Measurements from ENCODE around the gene TRPM8. TPM values are rescaled to one million over a fixed set of nuclear protein-coding genes. Genes with fewer than 3 reads are reported as not detected.

The TRPM8 gene
- total RNA-seq, 3 donors from 2014 or later (not counting 1 experiment from before 2014, with no cell fraction given), result not detected

DNA sequence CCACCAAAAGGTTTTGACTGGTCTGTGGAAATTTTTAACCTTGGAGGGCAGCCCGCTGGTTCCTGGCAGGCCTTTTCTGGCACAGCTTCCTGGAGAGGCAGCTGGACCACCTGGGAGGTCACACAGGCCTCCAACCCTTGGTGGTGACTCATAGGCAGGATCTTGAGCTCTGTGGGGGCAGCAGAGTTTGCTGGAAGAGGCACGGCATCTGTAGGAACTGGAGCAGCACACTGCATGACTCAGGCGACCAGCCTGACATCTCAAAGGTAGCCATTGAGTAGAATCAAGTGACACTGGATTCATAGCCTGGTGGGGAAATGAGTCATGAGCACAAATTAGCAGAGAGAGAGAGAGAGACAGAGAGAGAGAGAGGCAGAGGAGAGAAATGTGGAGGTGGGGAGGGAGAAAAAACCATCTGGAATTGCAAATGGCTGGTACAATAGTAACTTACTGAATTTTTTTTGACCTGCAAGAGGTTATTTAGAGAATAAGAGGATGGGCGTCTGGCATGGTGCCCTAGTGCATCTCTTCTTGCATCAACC lies 57.4 kb downstream of the TRPM8 start:
- H3K4me3 Mint-ChIP-seq, result no peak overlapping the region
- H3K36me3 Mint-ChIP-seq, result no peaks in the 10 kb centered on the region
- Histone ChIP-seq H3K27me3 (ENCODE audit: control insufficient read depth, insufficient read depth, low read length) (no peaks in the 10 kb centered on the region), H3K9me3 (ENCODE audit: control insufficient read depth, insufficient read depth, low read length) (no peaks in the 10 kb centered on the region), H3K4me3 (ENCODE audit: low read length) (no peak overlapping the region), H3K36me3 (ENCODE audit: control insufficient read depth, insufficient read depth, low read length) (no peaks in the 10 kb centered on the region), H3K27ac (ENCODE audit: low read length) (no peak overlapping the region), H3K4me1 (ENCODE audit: control insufficient read depth, insufficient read depth, low read length) (peaks cover 21% of the 10 kb centered on the region)
- H3K27ac Mint-ChIP-seq, result peak overlapping the region in 1 of 2 donors; percentile 34
- intact Hi-C loops (cut with micrococcal nuclease), result loop anchor here (5.0 to 10.0 kb wide), 2 partner anchors 160 to 313 kb away; no protein-coding TSS in a partner anchor
- peaks cover 25 to 26% of the 10 kb centered on the region in 2 donors for H3K4me1 Mint-ChIP-seq
- WGBS (ENCODE audit: insufficient coverage), result 84% methylated on average over 4 of the region's 4 CpGs
- peaks cover 11 to 20% of the 10 kb centered on the region in 2 donors for H3K27me3 Mint-ChIP-seq (ENCODE audit: low read depth in 2 of 2)
- DNase-seq, result no peak
- H3K9me3 Mint-ChIP-seq, result no peaks in the 10 kb centered on the region
- no peak for ATAC-seq
- TF ChIP-seq, protein P1, sequence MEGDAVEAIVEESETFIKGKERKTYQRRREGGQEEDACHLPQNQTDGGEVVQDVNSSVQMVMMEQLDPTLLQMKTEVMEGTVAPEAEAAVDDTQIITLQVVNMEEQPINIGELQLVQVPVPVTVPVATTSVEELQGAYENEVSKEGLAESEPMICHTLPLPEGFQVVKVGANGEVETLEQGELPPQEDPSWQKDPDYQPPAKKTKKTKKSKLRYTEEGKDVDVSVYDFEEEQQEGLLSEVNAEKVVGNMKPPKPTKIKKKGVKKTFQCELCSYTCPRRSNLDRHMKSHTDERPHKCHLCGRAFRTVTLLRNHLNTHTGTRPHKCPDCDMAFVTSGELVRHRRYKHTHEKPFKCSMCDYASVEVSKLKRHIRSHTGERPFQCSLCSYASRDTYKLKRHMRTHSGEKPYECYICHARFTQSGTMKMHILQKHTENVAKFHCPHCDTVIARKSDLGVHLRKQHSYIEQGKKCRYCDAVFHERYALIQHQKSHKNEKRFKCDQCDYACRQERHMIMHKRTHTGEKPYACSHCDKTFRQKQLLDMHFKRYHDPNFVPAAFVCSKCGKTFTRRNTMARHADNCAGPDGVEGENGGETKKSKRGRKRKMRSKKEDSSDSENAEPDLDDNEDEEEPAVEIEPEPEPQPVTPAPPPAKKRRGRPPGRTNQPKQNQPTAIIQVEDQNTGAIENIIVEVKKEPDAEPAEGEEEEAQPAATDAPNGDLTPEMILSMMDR (IDR thresholded peaks at IDR 0.05), result no peak

DNA sequence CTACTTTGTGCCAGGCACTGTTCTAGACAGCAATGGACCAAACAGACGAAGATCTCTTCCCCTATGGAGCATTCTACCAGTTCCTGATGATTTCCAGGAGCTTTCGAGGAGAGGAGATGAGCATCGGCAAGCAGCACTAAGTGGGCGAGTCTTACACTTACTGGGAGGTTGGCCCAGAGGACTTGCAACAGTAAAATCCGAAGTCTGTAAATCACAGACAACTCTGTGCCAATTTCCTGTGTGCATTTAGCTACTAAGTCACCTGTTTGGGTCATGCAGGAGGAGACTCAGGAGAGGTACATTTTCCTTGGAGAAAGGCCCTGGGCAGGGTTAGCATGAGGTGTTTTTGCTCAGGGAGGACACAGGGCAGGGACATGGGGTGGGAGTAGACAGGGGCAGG lies 58.9 kb downstream of the TRPM8 start:
- TF ChIP-seq, protein P1 (IDR thresholded peaks at IDR 0.05), result no peak
- ATAC-seq, result no peak
- H3K9me3 Mint-ChIP-seq, result no peaks in the 10 kb centered on the region
- H3K9me3 ChIP-seq (ENCODE audit: control insufficient read depth, insufficient read depth, low read length), result no peaks in the 10 kb centered on the region
- no peak overlapping the region for H3K4me3 ChIP-seq (ENCODE audit: low read length)
- peaks cover 26 to 27% of the 10 kb centered on the region in 2 donors for H3K4me1 Mint-ChIP-seq
- H3K27me3 ChIP-seq (ENCODE audit: control insufficient read depth, insufficient read depth, low read length), result no peaks in the 10 kb centered on the region
- peaks cover 6 to 15% of the 10 kb centered on the region in 2 donors for H3K27me3 Mint-ChIP-seq (ENCODE audit: low read depth in 2 of 2)
- peaks cover 21% of the 10 kb centered on the region for H3K4me1 ChIP-seq (ENCODE audit: control insufficient read depth, insufficient read depth, low read length)
- no peak for DNase-seq
- no peak overlapping the region for H3K27ac ChIP-seq (ENCODE audit: low read length)
- H3K4me3 Mint-ChIP-seq, result no peak overlapping the region
- no peaks in the 10 kb centered on the region for H3K36me3 ChIP-seq (ENCODE audit: control insufficient read depth, insufficient read depth, low read length)
- H3K36me3 Mint-ChIP-seq, result no peaks in the 10 kb centered on the region
- 84% methylated on average over 5 of the region's 5 CpGs for WGBS (ENCODE audit: insufficient coverage)
- intact Hi-C loops (cut with micrococcal nuclease), result loop anchor here (1.0 to 10.0 kb wide), 5 partner anchors 125 to 569 kb away; no protein-coding TSS in a partner anchor
- no peak overlapping the region for H3K27ac Mint-ChIP-seq

DNA sequence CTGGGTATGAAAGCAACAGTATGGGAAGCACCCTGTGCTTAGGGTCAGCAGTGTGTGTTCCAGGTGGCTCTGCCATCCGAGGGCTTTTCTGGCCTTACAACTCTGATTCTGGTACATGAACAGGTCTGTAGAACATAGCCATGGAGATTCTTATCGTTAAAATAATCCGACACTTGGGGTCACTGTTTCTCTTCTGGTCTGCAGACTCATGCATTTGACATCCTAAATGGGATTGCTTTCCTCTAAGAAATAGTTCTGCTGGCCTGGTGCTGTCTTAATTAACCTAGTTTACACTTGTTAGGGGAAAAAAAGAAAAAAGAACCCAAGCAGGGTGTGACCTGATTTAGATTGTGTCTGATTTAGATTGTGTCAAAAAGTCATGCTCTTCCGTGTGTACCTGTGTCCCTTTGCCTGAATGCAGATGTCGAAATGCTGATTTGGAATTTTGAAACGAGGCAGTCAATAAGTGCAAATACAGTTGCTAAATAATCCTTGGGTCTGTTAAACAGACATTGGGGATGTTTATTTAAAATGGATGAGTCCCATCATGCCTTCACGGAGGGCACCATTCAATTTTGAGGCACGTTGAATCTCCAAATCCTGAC lies 59.6 kb downstream of the TRPM8 start:
- 39% methylated on average over 8 of the region's 8 CpGs for WGBS (ENCODE audit: insufficient coverage)

More for the DNA sequence above, 59.6 kb downstream of the TRPM8 start:
- no peaks in the 10 kb centered on the region for H3K36me3 ChIP-seq (ENCODE audit: control insufficient read depth, insufficient read depth, low read length)
- H3K27ac Mint-ChIP-seq, result peak overlapping the region; percentile 36 to 67
- peaks cover 21% of the 10 kb centered on the region for H3K4me1 ChIP-seq (ENCODE audit: control insufficient read depth, insufficient read depth, low read length)
- intact Hi-C loops (cut with micrococcal nuclease), result loop anchor here (1.0 to 10.0 kb wide), 5 partner anchors 124 to 569 kb away; no protein-coding TSS in a partner anchor
- peaks cover 0 to 9% of the 10 kb centered on the region in 2 donors for H3K27me3 Mint-ChIP-seq (ENCODE audit: low read depth in 2 of 2)
- no peaks in the 10 kb centered on the region for H3K36me3 Mint-ChIP-seq
- no peak overlapping the region for H3K27ac ChIP-seq (ENCODE audit: low read length)
- peaks cover 26 to 31% of the 10 kb centered on the region in 2 donors for H3K4me1 Mint-ChIP-seq
- no peaks in the 10 kb centered on the region for H3K27me3 ChIP-seq (ENCODE audit: control insufficient read depth, insufficient read depth, low read length)
- DNase-seq (peak in 1 of 2 donors; percentile 82), ATAC-seq (peak; percentile 73 to 88 (median 84))
- H3K9me3 ChIP-seq (ENCODE audit: control insufficient read depth, insufficient read depth, low read length), result no peaks in the 10 kb centered on the region
- H3K9me3 Mint-ChIP-seq, result no peaks in the 10 kb centered on the region
- TF ChIP-seq, protein P1 (IDR thresholded peaks at IDR 0.05), result peak; percentile 73
- no peak overlapping the region for H3K4me3 Mint-ChIP-seq
- no peak overlapping the region for H3K4me3 ChIP-seq (ENCODE audit: low read length)

Data from natural killer cell (primary cell).